Upper lobe of left lung (tissue), 4 donors: ENCODE measurements around the gene ZNF879.

Source experiments
- EP300 ChIP-seq, 4 donors: sonication (generic); formaldehyde crosslinking; IDR thresholded peaks; one replicate each; pipeline ENCODE4 v1.5.1; 2017; ENCODE audit warnings: antibody characterized with exemption in 4 of 4, control low read depth in 2 of 4
- POLR2A ChIP-seq, 4 donors: fragments of 450-650 bp; IDR thresholded peaks; one replicate each; pipeline ENCODE4 v1.5.1; 2016 to 2017; ENCODE audit warnings: antibody characterized with exemption in 4 of 4, mild to moderate bottlenecking in 2 of 4
- POLR2AphosphoS5 ChIP-seq, 2 donors: sonication (generic); formaldehyde crosslinking; IDR thresholded peaks; one replicate each; pipeline ENCODE4 v1.5.1; 2017; ENCODE audit warnings: antibody characterized with exemption in 2 of 2
- TF ChIP-seq, protein P1 (sequence below), 6 experiments: fragments of 450-650 bp in 4 of 6; fragments of 200-600 bp in 2 of 6; sonication (generic) in 2 of 6; IDR thresholded peaks; one replicate each; pipeline ENCODE4 v1.5.1; 2016 to 2019; ENCODE audit warnings: antibody characterized with exemption in 6 of 6

DNA sequence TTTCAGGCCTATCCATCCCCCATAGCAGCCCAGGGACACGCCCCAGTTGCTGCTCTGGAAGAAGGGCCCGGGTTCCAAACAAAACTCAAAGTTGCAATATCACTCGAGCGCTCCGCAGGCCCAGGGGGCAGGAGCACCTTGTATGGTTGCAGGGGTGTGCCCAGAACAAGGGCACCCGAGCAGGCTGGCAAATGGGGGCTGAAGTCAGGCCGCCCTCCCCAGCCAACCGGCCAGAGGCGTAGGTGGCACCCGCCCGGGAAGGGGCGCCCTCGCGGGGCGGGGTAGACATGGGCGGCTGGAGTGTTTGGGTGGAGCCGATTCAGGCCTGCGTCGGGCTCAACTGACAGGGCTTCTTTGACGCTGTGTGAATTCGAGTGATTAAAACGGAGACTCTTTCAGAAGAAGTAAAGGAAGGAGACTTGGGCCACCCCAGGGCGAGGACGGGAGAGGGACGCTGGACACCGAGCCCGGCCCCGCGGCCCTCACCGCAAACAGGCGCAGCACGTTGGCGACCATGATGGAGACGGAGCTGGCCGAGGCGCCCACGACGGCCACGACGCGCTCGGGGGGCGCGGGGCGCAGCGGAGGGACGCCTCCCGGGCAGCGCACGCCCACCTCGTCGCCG lies 29.5 kb upstream of the ZNF879 start:
- TF ChIP-seq, protein P1, sequence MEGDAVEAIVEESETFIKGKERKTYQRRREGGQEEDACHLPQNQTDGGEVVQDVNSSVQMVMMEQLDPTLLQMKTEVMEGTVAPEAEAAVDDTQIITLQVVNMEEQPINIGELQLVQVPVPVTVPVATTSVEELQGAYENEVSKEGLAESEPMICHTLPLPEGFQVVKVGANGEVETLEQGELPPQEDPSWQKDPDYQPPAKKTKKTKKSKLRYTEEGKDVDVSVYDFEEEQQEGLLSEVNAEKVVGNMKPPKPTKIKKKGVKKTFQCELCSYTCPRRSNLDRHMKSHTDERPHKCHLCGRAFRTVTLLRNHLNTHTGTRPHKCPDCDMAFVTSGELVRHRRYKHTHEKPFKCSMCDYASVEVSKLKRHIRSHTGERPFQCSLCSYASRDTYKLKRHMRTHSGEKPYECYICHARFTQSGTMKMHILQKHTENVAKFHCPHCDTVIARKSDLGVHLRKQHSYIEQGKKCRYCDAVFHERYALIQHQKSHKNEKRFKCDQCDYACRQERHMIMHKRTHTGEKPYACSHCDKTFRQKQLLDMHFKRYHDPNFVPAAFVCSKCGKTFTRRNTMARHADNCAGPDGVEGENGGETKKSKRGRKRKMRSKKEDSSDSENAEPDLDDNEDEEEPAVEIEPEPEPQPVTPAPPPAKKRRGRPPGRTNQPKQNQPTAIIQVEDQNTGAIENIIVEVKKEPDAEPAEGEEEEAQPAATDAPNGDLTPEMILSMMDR (IDR thresholded peaks at IDR 0.05): no peak
- TF ChIP-seq POLR2A (IDR thresholded peaks at IDR 0.05) (no peak), POLR2AphosphoS5 (IDR thresholded peaks at IDR 0.05) (no peak), EP300 (IDR thresholded peaks at IDR 0.05) (no peak)
